Measurements from ENCODE around the gene MDGA2.
"Not testable (repeated sequence)": the region's sequence is repeated elsewhere in the genome, so short reads cannot be mapped to it uniquely, and the experiment has no call there.

MDGA2 gene

DNA sequence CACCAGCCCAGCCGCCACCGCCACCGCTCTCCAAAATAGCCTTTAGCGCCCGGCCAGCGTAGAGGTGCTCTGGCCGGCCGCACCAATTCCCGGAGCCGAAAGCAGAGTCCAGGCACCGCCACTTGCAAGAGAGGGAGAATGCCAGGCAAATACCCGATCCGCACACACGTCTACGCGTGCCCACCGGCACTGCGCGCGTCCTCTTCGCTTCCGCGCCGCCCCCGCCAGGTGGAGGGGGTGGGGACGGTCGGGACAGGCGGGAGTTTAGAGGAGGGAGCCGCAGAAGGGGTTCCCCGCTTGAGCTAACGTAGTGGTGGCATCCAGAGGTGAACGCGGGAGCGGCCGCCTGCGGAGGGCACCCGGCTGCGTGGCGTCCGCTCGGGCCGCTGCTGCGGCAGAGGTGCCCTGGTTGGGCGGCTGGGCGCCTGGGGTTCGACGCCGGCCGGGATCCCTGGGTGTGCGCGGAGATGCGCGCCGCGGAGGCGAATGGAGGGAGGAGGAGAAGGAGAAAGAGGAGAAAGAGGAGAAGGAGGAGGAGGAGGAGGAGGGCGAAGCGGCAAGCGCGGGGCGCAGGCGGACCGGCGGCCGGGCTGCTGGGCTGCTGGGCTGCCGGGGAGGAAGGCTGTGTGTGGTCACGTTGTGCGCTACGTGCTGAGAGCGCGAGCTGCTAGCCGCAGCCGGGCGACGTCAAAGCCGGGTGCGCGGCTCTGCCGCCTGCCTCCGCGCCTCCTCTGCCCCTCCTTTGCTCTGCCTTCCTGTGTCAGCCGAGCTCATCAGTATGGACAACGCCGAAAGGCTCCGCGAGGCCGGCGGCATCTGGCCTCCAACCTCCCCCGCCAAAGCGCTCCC is at the start of gene MDGA2:
TSS of gene MDGA2 (minus strand) at position 140 of the 849 bp plus-strand sequence.
- DNase-seq = no peak

DNA sequence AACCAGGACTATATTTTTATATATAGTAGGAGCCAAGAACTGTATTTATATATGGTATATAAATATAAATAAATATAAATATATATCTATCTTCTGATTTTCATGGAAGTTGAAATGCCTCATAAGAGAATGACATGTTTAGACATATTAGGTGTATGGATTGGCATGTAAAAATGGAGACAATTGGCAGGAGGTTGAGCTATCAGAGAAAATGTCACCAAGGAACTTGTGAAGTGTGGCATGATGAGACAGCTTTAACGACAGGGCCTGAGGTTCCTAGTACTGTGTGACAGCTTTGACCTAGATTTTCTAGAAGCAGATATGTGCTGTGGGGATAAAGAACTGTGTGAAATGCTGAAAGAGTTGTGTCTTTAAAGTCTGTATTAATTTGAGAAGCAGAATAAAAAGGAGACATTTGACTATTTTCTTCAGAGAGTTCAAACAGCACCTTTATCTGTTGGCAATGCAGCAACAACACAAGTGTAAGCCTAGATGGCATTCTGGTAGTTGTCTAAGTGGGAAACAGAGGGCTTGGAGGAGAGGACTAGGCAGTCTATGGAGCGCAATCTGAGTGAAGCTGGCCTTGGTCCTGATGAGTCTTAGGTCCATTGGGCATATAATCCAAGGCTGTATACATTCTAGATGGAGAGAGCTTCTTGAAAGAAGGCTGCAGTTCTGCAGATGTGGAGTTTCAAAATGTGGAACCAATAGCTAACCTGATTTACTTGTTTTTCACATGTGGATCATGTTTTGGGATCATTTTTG is 47.7 kb upstream of the MDGA2 start:
- DNase-seq = no peak

DNA sequence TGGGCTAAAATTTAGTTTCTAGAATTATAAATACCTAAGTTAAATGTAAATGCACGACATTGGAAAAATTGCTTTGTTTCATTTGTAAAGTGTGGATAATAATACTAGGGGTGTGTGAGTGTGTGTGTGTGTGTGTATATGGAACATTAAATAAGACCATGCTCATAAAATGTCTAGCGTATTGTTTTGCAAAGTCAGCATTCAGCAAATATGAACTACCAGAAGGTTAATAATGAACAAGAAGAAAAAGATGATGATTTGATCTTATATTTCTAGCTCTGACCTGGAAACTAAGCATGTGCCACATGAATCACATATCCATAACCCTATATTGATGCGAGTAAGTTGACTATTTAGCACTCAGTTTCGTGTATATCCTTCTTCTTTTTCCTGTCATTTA is 44.9 kb upstream of the MDGA2 start:
- DNase-seq = no peak

DNA sequence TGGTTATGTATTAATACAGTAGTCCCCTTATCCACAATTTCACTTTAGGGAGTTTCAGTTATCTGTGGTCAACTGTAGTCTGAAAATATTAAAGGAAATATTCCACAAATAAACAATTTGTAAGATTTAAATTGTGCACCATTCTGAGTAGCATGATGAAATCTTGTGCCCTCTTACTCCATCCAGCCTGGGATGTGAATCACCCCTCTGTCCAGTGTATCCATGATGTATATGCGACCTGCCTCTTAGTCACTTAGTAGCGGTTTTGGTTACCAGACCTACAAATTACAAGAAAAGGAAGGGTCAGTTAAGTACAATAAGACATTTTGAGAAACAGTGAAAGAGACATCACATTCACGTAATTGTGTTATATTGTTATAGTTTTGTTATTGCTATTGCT is 39.9 kb upstream of the MDGA2 start:
- no peak for DNase-seq

DNA sequence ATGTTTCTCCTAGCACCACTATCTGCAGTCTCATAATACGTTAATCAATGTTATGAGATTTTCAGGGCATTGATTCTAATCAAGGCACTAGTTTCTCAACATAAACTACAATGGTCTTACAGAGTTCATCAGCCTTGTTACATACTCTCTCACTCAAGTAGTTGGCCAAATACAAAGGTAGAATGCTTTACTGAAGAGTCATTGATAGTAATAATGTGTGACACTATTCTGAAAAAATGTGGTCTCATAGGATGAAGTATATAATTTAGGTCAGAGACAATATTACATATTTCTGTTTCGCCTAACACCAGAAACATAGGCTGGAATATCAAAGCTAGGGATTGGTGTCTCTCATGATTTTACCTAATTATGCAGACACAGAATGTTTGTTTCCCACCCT is 35.2 kb upstream of the MDGA2 start:
- DNase-seq = no peak

DNA sequence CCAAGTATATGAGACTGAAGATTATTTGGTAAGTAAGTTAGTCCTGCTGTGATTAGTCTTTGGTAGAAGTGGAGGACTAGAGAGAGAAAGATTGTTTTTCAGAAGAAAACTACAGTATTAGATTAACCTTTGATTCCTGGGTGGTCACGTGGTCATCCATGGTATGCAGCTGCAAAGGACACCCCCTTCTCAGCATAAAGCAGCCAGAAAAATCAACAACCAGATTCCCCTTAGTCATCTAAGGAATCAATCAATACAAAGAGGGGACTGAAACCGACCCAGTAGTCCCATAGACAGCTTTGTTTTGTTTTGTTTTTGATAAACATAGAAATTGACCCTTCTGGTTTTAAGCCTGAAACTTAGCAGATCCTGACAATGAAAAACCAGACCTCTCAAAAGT is 30.3 kb upstream of the MDGA2 start:
- DNase-seq = no peak

DNA sequence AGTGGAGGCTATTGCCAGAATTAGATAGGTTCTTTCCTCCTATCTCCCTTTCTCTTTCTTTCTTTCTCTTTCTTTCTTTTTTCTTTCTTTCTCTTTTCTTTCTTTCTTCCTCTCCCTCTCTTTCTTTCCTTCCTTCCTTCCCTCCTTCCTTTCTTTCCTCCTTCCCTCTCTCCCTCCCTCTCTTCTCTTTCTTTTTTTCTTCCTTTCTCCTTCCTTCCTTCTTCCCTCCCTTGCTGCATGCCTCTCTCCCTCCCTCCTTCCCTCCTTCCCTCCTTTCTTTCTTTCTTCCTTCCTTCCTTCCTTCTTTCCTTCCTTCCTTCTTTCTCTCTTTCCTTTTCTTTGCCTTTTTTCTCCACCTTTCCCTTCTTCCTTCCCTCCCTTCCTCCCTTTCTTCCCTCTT is 16.4 kb upstream of the MDGA2 start:
- no peak for DNase-seq

DNA sequence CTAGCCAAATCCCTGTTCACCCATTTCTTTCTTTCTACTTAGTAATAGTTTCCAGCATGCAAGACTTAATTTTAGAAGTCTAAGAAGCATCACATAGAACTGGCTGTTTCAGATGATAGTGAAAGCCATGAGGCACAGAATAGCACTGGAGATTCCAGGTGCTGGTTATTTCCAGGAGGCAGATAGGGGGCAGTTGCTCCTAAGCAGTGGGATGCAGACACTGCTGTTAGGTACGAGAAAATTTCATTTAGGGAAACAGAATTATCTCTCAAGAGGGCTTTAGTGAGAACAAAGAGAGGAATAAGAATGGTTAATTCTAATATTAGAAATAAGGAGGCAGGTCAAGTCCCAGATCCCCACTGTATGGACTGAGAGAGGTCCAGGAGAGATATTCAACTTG is 3.6 kb upstream of the MDGA2 start:
- no peak for DNase-seq

DNA sequence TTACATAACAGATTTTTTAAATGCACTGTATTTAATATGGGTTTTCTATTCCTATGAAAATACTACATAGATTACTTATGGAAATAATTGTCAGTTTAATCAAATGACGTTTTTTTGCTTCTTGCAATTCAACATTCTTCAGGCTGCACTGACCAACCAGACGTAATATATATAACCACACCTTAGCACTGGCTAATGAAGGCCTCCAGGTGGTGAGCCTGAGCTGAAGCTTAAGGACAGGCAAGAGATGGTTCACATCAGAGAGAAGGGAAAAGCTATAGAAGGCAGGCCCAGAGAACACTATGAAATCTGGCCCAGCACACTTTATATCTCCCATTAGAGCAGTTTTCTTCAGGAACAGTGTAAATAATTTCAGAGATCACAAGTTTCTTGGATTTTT is 2.8 kb upstream of the MDGA2 start:
- no peak for DNase-seq

DNA sequence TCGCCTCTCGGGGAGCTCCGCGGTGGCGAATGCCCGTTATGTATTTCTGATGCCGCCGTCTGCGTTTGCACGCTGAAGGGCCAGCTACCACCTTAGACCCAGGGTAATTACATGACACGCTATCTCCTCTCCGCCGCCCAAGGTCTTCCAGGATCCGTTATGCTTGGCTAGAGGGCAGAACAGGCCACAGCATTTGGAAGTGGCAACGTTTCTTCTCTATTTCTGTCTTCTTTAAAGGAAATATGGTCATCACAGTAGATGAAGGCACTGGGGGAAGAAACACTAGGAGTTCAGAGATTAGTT is 861 bp upstream of the MDGA2 start:
- DNase-seq = no peak

DNA sequence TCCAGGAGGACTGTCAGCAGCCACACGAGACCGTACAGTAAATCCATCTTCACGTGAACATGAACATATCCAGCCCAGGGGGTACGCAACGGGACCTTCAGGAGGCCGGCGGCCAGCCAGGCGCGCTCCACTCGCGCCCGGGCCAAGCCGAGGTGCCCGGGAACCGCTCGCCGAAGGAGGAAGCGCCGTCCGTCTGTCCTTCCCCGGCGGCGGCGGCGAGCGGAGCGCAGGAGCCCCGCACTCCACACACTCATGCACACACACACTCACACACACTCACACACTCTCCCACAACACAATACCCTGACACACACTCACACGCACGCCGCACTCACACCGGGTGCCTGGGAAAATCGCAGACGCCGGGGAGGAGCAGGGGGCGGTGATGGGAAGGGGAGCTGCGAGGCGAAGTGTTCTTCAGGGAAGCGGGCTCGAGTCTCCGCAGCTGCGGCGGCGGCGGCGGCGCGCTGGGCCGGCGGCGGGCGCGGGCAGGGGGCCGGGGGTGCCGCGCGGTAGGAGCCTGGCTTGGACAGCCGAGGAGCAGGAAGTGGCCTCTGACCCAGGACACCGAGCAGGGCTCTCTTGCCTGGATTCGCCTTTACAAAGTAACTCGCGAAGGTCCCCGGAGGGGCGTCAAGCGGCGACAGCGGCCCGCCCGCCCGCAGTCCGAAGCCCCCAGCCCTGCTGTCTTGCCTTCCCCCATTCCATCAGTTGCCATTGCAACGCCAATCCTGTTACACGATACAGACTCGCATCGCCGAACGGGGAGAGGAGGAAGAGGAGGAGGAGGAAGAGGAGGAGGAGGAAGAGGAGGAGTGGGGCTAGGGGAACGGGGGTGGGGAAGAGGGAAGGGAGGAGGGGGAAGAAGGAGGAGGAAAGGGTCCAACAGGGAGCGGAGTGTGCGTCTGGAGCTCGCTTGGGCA is 601 bp downstream of the MDGA2 start:
- DNase-seq = no peak

DNA sequence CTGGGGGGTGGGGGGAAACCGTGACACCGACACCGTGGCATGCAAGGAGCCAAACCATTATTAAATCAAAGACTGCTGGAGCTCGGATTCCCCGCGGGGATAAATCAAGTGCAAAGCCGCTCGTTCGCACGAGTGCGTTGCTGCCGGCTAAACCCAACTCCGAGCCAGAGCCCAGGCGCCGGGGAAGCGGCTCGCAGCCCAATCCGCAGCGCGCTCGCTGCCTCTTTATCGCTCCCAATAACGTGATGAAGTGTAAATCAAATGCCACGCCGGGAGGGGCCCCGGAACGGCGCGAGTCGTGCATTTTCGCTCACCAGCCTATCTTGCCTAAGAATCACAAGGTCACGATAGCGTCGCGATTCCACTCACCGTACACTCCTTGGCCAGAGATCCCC is 1.3 kb downstream of the MDGA2 start:
- DNase-seq = no peak

DNA sequence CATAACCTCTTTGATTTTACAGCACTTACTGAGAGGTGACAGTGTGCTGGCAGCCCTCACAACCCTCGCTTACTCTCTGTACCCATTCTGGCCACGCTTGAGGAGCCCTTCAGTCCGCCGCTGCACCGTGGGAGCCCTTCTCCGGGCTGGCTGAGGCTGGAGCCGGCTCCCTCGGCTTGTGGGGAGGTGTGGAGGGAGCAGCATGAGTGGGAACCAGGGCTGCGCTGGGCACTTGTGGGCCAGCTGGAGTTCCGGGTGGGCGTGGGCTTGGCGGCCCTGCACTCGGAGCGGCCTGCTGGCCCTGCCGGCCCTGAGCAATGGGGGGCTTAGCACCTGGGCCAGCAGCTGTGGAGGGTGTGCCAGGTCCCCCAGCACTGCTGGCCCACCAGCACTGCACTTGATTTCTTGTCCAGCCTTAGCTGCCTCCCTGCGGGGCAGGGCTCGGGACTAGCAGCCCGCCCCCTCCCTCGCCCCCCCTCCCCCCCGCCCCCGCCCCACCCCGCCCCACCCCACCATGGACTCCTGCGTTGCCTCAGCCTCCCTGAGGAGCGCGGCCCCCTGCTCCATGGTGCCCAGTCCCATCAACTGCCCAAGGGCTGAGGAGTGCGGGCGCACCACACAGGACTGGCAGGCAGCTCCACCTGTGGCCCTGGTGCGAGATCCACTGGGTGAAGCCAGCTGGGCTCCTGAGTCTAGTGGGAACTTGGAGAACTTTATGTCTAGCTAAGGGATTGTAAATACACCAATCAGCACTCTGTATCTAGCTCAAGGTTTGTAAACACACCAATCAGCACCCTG is 9.9 kb downstream of the MDGA2 start:
- no peak for DNase-seq

DNA sequence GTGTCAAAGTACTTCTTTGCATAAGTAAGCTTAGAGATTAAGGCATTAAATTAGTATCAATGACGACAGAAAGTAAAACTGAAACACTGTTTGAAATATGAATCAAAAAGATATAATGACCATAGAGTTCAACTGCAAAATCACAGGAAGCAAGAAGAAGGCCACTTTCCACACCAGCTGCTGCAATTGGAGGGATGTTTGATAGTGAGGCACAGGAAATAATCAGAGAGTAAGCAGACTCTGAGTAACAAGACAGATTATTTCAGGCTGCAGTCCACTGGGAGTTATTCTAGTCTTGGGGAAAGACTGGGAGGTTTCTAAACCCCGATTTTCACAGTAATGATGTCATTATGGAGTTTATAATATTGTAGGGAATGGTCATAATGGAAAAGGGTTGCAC is 12.9 kb downstream of the MDGA2 start:
- DNase-seq = no peak

DNA sequence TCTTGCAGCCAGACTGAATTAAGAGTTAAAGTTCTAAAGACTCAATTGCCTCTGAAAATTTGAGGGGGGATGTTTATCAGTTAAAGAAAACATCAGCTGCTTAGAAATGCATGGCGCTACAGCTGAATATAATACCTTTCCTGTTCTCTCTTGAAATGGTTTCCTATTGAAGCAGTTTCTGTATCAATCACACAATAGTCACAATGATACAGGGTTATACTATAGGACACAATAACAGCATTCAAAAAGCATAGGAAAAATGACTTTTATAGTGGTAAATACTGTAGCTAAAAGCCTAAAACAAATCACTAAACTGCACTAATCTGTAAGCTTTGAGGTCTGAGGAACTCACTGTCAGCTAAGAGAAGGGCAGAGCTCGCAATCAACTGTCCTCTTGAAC is 15.2 kb downstream of the MDGA2 start:
- no peak for DNase-seq

DNA sequence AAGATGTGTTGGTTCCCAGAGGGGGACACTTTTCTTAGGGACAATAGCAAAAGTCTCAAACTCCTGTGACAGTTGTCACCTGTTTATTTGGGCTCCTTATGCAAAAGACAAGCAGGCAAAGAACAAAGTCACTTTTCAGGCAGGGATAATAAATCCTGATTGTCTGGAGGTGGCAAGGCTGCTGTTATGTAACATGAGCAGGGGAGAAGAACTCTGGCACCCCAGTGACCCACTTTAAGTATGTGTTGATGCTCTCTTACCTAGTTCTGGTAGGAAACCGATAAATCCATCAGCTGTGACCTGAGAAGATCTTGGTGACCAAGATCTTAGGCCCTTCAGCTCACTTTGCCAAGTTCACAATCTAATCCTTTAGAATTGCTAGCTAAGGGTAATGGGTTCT is 17.4 kb downstream of the MDGA2 start:
- DNase-seq = no peak

DNA sequence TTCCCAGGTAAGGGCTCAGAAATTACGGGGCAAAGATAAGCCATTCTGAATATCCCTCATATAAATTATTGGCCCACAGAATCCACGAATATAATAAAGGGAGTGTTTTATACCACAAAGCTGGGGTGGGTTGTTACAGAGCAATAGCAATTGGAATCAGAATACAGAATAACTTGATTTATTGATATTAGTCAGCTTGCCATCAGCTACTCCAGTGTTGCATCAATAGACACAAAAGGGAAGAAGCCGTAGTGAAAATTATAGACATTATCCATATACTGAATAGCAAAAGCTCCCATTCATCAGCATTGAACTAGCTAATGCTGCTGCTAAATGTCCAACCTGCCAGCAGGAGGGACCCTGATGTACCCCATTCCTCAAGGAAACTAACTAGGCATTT is 18.3 kb downstream of the MDGA2 start:
- no peak for DNase-seq

DNA sequence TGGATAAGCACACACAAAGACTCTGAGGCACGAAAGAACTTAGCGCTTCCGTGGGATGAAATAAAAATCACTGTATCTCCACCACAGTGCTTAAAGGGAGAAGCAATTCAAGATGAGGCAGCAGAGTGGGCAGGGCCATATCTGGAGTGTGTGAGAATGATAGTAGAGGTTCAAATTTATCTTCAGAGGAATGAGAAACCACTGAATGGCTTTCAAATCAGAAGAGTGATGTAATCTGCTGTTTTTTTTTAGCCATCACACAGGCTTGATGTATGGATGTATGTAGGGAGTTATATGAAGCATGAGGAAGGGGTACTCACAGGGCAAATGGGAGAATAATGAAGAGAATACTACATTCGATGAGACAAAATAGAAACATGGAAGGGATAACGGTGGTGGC is 24.1 kb downstream of the MDGA2 start:
- DNase-seq = no peak

DNA sequence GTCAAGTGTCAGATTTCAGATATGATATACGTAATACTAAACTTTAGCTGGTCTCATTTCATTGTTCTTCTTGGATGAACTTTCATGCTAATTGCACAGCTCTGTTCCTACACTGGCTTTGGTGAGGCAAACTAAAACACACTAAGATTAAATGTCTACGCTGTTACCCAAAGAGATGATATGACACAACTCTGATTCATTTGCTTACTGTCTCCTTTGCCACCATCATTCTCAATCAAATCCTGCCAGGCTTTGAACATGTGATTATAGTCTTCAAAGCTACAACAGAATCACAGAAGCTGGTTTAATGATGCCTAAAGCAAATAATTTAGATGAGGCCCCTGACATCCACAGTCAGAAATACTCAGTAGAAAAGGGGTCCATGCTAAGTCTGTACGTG is 37.7 kb downstream of the MDGA2 start:
- no peak for DNase-seq

DNA sequence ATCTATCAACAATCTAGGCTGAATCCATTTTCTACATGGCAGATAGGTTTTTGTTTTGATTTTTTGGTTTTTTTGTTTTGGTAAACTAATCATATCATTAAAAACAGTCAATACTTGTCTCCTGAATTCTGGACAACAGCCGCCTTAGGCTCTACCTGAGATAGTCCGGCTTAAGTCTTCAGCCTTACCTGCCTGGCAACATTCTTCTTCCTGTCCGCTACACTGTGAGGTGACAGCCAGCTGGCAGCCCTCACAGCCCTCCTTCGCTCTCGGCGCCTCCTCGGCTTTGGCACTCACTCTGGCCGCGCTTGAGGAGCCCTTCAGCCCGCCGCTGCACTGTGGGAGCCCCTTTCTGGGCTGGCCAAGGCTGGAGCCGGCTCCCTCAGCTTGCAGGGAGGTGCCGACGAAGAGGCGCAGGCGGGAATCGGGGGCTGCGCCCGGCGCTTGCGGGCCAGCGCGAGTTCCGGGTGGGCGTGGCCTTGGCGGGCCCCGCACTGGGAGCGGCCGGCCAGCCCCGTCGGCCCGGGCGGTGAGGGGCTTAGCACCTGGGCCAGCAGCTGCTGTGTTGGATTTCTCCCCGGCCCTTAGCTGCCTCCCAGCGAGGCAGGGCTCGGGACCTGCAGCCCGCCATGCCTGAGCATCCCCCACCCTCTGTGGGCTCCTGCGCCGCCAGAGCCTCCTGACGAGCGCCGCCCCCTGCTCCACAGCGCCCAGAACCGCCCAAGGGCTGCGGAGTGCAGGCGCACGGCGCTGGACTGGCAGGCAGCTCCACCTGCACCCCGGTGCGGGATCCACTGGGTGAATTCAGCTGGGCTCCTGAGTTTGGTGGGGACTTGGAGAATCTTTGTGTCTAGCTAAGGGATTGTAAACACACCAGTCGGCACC is 49.0 kb downstream of the MDGA2 start:
- DNase-seq = no peak

DNA sequence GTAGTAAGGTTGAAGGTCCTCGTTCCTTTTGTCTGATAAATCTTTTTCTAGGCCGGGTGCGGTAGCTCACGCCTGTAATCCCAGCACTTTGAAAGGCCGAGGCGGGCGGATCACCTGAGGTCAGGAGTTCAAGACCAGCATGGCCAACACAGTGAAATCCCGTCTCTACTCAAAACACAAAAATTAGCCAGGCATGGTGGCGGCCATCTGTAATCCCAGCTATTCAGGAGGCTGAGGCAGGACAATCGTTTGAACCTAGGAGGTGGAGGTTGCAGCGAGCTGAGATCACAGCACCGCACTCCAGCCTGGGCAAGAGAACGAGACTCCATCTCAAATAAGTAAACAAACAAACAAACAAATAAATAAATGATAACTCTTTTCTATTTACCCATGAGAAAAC is 51.3 kb downstream of the MDGA2 start:
- not testable (repeated sequence) for DNase-seq

DNA sequence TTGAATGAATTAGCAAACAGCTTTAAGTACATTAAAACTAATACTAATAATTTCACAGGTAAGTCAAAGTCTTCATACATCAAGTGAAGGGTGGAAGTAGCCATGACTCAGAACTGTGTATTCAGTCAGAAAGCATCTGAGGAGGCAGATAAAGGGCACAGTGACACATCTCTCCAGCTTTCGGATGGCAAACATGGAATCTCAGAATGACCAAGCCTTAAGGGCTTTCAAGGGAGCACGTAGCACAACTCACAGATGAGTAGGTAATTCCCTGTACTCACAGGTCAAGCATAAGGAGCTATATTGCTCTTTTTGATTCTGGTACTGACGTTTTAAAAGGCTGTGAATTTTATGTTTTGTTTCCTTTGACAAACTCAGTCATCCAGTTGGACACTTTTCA is 56.0 kb downstream of the MDGA2 start:
- DNase-seq = no peak

All from activated naive CD4-positive, alpha-beta T cell (primary cell).